ENCODE measurements around the gene FAM89A.

- TF ChIP-seq POLR2AphosphoS5 (IDR thresholded peaks at IDR 0.05; ENCODE audit: low read depth, low read length) (no peak), RBBP5 (IDR thresholded peaks at IDR 0.05; ENCODE audit: borderline replicate concordance, low read depth, low read length) (no peak), CTCF (IDR thresholded peaks at IDR 0.05; ENCODE audit: control extremely low read depth in 1 of 3, insufficient read depth in 1 of 3, low read depth in 1 of 3, low read length in 3 of 3) (no peak), CHD2 (IDR thresholded peaks at IDR 0.05; ENCODE audit: low read length) (no peak), POLR2A (IDR thresholded peaks at IDR 0.05; ENCODE audit: control extremely low read depth in 1 of 2, low read depth in 2 of 2, low read length in 2 of 2) (no peak), ATF3 (IDR thresholded peaks at IDR 0.05; ENCODE audit: insufficient read depth, low read depth, low read length) (no peak), SIX5 (IDR thresholded peaks at IDR 0.05; ENCODE audit: low read depth, low read length) (no peak), FOSL1 (IDR thresholded peaks at IDR 0.05; ENCODE audit: insufficient read depth, low read depth, low read length) (no peak), YY1 (IDR thresholded peaks at IDR 0.05; ENCODE audit: low read depth, low read length) (no peak)
These were observed 13.5 kb downstream of the FAM89A start for GRCh38 chr1:231026576-231026975.
